OCI-M1 (cell line): ENCODE measurements around the gene GASK1A.

ENCODE experiments used
- DNase-seq: peaks from one replicate; lab custom pipeline; 2025; lab: John Stamatoyannopoulos, UW

The GASK1A gene

DNA sequence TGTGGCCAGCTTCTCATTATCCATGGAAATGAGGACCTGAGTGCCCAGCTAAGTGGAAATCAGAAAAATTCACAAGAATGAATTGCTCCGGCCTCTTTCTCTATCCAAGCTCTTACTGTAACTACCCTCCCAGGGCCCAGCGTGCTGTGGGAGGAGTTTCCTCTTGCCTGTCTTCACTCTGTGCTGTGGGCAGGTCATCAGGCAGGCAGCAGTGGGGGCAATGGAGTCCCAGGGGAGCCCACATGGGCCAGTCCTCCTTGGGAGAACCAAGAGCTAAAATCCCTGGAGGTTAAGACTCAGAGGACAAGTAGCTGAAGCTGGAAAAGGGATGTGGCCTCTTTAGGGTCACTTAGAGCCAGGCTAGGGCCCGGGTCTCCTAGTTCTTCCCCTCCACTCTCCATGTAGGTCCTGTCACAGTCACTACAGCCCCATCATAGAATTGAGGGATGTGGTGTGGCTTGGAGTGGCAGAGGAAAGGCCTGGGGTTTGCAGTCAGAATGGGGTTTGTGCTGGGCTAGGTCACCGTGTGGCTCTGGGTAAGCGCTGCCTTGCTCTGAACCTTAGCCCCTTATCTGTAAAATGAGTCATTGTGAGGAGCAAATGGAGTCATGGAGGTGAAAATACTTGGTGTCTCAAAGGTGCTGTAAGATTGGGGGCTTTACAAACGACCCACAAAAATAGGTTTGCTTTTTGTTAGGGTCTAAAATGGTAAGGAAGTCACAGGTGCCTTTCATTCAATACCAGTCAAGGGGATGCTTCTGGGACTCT is 3.7 kb downstream of the GASK1A start:
- DNase-seq: no peak

DNA sequence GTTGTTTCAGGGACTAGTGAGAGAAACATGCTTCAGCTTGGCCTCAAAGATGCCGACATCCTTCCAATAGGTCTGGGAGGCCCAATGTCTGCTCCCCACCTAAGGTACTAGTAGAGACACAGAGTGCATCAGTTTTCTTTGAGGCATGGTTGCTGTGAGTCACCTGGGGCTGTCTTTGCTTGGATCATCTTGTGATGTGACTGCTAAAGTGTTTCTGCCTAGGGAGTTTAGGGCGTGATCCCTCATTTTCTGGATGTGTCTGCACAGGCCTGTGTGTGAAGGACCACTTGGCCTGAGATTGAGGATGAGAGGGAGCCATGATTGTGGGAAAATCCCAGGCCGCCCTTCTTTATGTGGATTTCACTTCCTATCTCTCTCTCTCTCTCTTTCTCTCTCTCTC is 4.8 kb downstream of the GASK1A start:
- no peak for DNase-seq

DNA sequence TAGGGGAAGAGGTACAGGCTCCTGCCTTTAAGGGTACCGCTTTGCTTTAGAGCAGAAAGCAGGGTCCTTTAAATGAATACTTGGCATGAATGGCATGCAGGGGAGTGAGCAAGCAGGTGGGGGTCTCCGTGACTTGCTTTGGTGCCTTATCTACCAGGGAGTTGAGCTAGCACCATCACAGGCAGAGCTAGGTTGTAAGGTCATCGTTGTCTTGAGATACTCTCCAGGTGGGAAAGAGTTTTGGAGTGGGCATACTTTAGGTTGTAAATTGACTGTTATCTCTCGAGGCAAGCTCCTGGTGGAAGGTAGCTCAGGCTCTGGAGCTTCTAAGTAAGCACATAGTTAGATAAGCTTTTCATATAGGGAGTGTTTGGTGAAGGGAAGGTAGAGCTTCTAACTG is 5.6 kb downstream of the GASK1A start:
- no peak for DNase-seq

- DNase-seq: no peak
These were observed 9.0 kb downstream of the GASK1A start for GRCh38 chr3:42988097-42988496.

- DNase-seq: no peak
These were observed 9.5 kb downstream of the GASK1A start for GRCh38 chr3:42988566-42988965.

GRCh38 chr3:42991341-42992315 is 12.5 kb downstream of the GASK1A start:
- DNase-seq: peak; percentile 38

DNA sequence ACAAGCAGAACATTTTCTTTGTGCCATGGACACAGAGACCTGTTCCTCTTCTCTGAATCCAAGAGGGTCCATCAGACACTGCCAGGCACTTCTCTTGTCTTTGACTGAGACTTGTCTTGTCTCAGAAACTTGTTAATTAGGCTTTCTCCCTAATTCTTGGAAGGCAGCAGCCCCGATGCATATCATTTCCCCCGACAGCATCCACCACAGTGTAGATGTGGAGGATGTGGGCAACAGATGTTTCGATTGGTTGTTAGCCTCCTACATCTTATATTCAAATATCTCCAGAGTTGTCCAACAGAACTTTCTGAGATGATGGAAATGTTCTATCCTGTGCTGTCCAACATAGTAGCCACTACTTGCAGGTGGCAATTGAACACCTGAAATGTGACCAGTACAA is 15.5 kb downstream of the GASK1A start:
- no peak for DNase-seq

DNA sequence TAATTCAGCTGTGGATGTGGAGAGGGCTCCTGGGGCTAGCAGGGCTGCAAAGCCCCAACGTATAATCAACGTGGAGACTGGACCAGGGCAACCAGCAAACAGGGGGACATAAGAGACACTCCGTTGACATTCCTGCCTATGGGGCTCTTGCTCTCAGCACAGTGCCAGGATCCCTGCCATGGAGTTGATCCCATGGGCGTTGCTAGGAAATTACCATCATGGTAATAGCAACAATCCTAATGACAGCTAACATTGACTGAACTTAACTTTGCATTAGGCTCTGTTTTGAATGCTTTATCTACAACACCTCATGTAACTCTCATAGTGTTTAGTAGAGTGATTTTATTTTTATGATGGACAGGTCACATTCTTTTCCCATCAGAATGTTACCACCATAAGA is 16.9 kb downstream of the GASK1A start:
- DNase-seq: no peak

- DNase-seq: no peak
These were observed 17.5 kb downstream of the GASK1A start for GRCh38 chr3:42996633-42997075.

- DNase-seq: no peak
These were observed 20.1 kb downstream of the GASK1A start for GRCh38 chr3:42999212-42999611.

- DNase-seq: no peak
These were observed 20.5 kb downstream of the GASK1A start for GRCh38 chr3:42999632-43000031.

DNA sequence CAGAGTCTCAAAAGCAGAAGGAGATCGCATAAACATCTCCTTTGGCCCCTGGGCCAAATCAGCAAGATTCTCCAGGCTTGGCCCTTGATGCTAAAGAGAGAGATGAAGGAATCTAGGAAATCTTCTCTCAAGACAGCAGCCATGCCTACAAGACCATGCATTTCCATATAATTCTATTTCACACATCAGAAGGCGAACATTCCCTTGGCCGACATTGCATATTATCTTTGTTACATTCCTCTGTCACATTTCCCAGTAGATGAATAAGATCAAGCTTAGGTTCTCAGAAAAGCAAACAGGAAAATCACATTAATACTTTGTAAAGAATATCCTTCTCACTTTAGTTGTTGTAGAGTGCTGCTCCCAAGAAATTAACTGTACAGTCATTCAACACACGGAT is 21.3 kb downstream of the GASK1A start:
- no peak for DNase-seq

DNA sequence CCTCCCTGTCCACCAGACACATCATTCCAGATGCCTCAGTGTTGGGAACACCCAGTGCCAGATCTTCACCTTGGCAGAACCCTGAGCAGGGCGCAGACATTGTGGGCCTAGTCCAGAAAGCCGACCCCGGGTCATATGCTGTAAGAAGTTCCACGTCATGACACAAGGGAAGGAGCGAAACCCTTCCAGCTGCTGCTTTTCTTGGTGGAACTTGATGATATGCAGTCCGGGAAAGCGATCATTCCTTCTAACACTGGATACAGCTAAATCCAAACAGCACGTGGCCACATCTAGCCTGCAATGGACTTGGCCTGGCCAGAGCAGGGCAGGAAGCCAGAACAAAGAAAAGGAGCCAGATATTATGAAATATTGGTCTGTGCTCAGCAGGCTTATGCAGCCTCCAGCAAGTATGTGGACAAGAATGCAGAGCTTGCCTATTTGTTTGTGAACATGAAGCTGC is 22.0 kb downstream of the GASK1A start:
- no peak for DNase-seq

DNA sequence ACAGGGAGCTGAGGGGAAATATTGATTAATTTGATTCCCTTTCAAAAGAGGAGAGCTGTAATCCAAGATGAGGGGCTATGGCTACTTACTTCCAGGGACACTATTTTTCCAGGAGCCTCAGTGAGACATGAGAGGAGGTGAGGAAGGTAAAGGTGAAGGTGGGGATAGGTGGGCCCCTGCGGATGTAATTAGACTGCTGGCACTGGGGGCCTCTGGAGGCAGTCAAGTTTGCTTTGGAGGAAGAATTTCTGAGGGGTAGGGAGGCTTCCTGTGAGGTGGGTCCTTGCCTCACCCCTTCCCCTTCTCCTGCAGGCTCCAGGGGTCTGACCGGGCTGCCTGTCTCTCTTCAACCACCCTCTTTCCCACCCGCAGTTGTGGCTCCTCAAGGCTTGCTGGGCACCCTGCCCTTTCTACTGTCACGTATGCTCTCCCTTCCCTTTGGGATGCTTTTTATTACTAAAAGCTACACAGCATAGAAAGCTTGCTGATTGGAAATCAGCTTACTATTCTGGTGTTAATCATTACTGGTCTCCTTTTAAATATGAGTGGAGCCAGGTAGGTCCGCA is 22.5 kb downstream of the GASK1A start:
- no peak for DNase-seq

GRCh38 chr3:43004282-43004681 is 25.2 kb downstream of the GASK1A start:
- DNase-seq: no peak

GRCh38 chr3:43005253-43005652 is 26.1 kb downstream of the GASK1A start:
- no peak for DNase-seq

- peak; percentile 28 for DNase-seq
These were observed 26.9 kb downstream of the GASK1A start for GRCh38 chr3:43005981-43006380.

- no peak for DNase-seq
These were observed 27.7 kb downstream of the GASK1A start for GRCh38 chr3:43006825-43007224.

- no peak for DNase-seq
These were observed 30.4 kb downstream of the GASK1A start for GRCh38 chr3:43009547-43009946.

DNA sequence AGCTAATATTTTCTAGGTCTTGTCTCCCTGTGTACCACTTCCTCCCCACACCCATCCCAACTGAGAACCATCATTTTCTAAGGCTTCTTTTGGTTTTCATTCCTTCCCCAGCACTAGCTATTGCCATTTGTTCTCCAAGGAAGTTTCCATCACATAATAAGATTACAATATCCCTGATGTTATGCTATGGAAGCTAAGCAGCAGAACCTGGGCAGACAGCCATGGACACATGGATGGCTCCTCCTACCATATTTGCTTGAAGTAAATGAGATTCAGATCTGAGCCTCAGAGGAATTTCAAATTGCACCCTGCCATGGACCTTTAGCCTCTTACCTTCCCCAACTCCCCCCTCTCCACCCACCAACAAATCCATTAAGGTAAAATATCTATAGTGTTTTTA is 31.5 kb downstream of the GASK1A start:
- no peak for DNase-seq

DNA sequence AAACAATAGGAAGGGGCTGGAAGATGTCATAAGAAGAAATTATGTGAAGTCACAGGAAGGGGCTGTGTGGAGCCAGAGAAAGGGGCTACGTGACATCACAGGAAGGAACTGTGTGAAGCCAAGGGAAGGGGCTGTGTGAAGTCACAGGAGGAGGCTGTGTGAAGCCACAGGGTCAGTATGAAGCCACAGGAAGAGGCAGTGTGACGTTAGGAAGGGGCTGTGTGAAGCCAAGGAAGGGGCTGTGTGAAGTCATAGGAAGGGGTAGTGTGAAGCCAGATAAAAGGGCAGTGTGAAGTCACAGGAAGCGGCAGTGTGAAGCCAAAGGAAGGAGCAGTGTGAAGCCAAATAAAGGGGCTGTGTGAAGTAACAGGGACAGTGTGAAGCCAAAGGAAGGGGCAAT is 32.5 kb downstream of the GASK1A start:
- DNase-seq: no peak

DNA sequence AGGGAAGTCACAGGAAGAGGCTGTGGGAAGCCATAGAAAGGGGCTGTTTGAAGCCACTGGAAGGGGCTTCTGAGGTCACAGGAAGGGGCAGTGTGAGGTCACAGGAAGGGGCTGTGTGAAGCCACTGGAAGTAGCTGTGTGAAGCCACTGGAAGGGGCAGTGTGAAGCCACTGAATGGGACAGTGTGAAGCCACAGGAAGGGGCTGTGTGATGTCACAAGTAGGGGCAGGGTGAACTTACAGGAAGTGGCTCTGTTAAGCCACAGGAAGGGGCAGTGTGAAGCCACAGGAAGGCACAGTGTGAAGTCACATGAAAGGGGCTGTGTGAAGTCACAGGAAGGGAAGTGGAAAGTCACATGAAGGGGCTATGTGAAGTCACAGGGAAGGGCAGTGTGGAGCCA is 33.1 kb downstream of the GASK1A start:
- peak; percentile 4 for DNase-seq

- no peak for DNase-seq
These were observed 34.1 kb downstream of the GASK1A start for GRCh38 chr3:43013256-43013655.
